T-cell (primary cell): Measurements from ENCODE around the gene PRCC. TPM values are rescaled to one million over a fixed set of nuclear protein-coding genes. Genes with fewer than 3 reads are reported as not detected.
A peak's percentile ranks its signal among the peaks of the same experiment; 100 is the strongest.

Experiments used
- ATAC-seq, 4 experiments: fragments of 200-7000 bp in 3 of 4; fragments of 150-1000 bp in 1 of 4; cut with Tn5 transposase; replicated peaks in 1 of 4; 1 replicate in 3 of 4; 2 replicates in 1 of 4; pipeline ENCODE4 v1.10.0; 2021; ENCODE audit warnings: moderate library complexity in 3 of 4, mild to moderate bottlenecking in 2 of 4, moderate number of reproducible peaks in 1 of 4
- CTCF ChIA-PET, 2 donors: fragments of 300-600 bp; sonication (Branson Sonifier 250); formaldehyde crosslinking; loops; one replicate each; lab custom pipeline; 2022; ENCODE audit warnings: antibody characterized with exemption in 2 of 2; lab: Charles Lee
- POLR2A ChIA-PET, 2 donors: fragments of 300-600 bp; sonication (Branson Sonifier 250); formaldehyde crosslinking; loops; one replicate each; lab custom pipeline; 2022; ENCODE audit warnings: antibody characterized with exemption in 2 of 2; lab: Charles Lee
- DNase-seq, 35 experiments: peaks; one replicate each; pipeline versions ENCODE4 v3.0.0 to v3.0.0-alpha.2; 2013 to 2023
- H3K27ac ChIP-seq: one replicate; pipeline ENCODE4 v1.5.1; 2013; ENCODE audit warnings: low read length
- H3K27me3 ChIP-seq, 2 experiments: replicated peaks in 1 of 2; 1 replicate in 1 of 2; 2 replicates in 1 of 2; pipeline versions ENCODE4 v1.6.1 to v1.7.0; 2013; ENCODE audit warnings: low read length in 1 of 2, mixed read lengths in 1 of 2; ENCODE audit not compliant: control insufficient read depth in 2 of 2, insufficient read depth in 2 of 2; ENCODE audit errors: extremely low read depth in 1 of 2
- H3K36me3 ChIP-seq, 2 donors: 1 replicate in 1 of 2; 2 replicates in 1 of 2; pipeline versions ENCODE4 v1.6.1 to v1.7.0; 2013; ENCODE audit warnings: low read length in 1 of 2; ENCODE audit not compliant: control insufficient read depth in 2 of 2, insufficient read depth in 1 of 2; ENCODE audit errors: extremely low read depth in 1 of 2
- H3K4me1 ChIP-seq, 2 experiments: 1 replicate in 1 of 2; 2 replicates in 1 of 2; pipeline versions ENCODE4 v1.6.1 to v1.7.0; 2013; ENCODE audit warnings: low read length in 2 of 2, mixed read lengths in 1 of 2; ENCODE audit not compliant: insufficient read depth in 2 of 2, control insufficient read depth in 1 of 2; ENCODE audit errors: extremely low read depth in 1 of 2
- H3K4me3 ChIP-seq, 2 donors: 1 replicate in 1 of 2; 2 replicates in 1 of 2; pipeline versions ENCODE4 v1.5.1 to v1.7.0; 2013; ENCODE audit warnings: mild to moderate bottlenecking in 2 of 2, low read length in 1 of 2, moderate library complexity in 1 of 2; ENCODE audit not compliant: control insufficient read depth in 1 of 2; ENCODE audit errors: extremely low read depth in 1 of 2
- H3K9me3 ChIP-seq: 2 replicates; pipeline ENCODE4 v1.7.0; 2013
- H3K27ac Mint-ChIP-seq, 2 donors: one replicate each; pipeline ENCODE4 v1.8.0; 2020 to 2021; ENCODE audit warnings: mild to moderate bottlenecking in 2 of 2, mixed read lengths in 2 of 2
- H3K27me3 Mint-ChIP-seq, 2 donors: one replicate each; pipeline ENCODE4 v1.8.0; 2021 to 2022; ENCODE audit warnings: mixed read lengths in 2 of 2
- H3K36me3 Mint-ChIP-seq: one replicate; pipeline ENCODE4 v1.8.0; 2021; ENCODE audit warnings: mixed read lengths
- H3K4me1 Mint-ChIP-seq, 3 donors: one replicate each; pipeline ENCODE4 v1.8.0; 2020 to 2022; ENCODE audit warnings: mixed read lengths in 3 of 3, mild to moderate bottlenecking in 1 of 3
- H3K4me3 Mint-ChIP-seq, 3 donors: one replicate each; pipeline ENCODE4 v1.8.0; 2020 to 2022; ENCODE audit warnings: mild to moderate bottlenecking in 3 of 3, mixed read lengths in 3 of 3, moderate library complexity in 3 of 3
- H3K9me3 Mint-ChIP-seq, 3 donors: one replicate each; pipeline ENCODE4 v1.8.0; 2020 to 2022; ENCODE audit warnings: mixed read lengths in 3 of 3
- WGBS: methylation state at CpG from one replicate; pipeline ENCODE4 v1.1.5; 2013; ENCODE audit warnings: missing lambda C conversion rate; ENCODE audit not compliant: insufficient coverage; 5-methylcytosine and 5-hydroxymethylcytosine counted together
- total RNA-seq, 35 experiments: library from RNA in 6 of 35; stranded (reverse) in 6 of 35; fragments of 120-200 nt in 1 of 35; gene quantifications; one replicate each; pipeline versions ENCODE4 v1.2.1 to v1.2.4 and lab custom pipeline; 2013 to 2026

The PRCC gene
- total RNA-seq, 5 donors from 2014 or later (not counting 1 experiment from before 2014, with no cell fraction given) = 55.3 to 67.7 (median 65.4) TPM

GRCh38 chr1:156785458-156785857 is 18.1 kb downstream of the PRCC start:
- WGBS = 100% methylated on average over 1 of the region's 6 CpGs
- ChIA-PET CTCF (interaction anchor here in 1 of 2 donors (1.2 kb wide), 1 partner anchor 29 kb away, joined by 5 read pairs; no protein-coding TSS in a partner anchor), POLR2A (no interaction called here)
- peaks cover 6 to 25% (median 22%) of the 10 kb centered on the region in 3 donors for H3K4me1 Mint-ChIP-seq
- H3K36me3 ChIP-seq = peaks cover 0 to 46% of the 10 kb centered on the region in 2 donors
- no peaks in the 10 kb centered on the region for H3K9me3 Mint-ChIP-seq
- no peaks in the 10 kb centered on the region for H3K27me3 Mint-ChIP-seq
- no peaks in the 10 kb centered on the region for H3K4me1 ChIP-seq
- H3K27ac ChIP-seq = no peak overlapping the region
- H3K36me3 Mint-ChIP-seq = peaks cover 44% of the 10 kb centered on the region
- H3K4me3 Mint-ChIP-seq = no peak overlapping the region
- H3K27ac Mint-ChIP-seq = no peak overlapping the region
- H3K4me3 ChIP-seq = no peak overlapping the region
- ATAC-seq (no peak), DNase-seq (no peak)
- H3K9me3 ChIP-seq = no peaks in the 10 kb centered on the region
- H3K27me3 ChIP-seq = no peaks in the 10 kb centered on the region

GRCh38 chr1:156786640-156787039 is 19.3 kb downstream of the PRCC start:
- peaks cover 0 to 56% of the 10 kb centered on the region in 2 donors for H3K36me3 ChIP-seq
- H3K27me3 Mint-ChIP-seq = no peaks in the 10 kb centered on the region
- no peak overlapping the region for H3K27ac Mint-ChIP-seq
- no peaks in the 10 kb centered on the region for H3K4me1 ChIP-seq
- POLR2A ChIA-PET = no interaction called here
- CTCF ChIA-PET = no interaction called here
- H3K27ac ChIP-seq = no peak overlapping the region
- no peaks in the 10 kb centered on the region for H3K27me3 ChIP-seq
- H3K4me3 ChIP-seq = no peak overlapping the region
- WGBS = 60% methylated on average over 5 of the region's 10 CpGs
- peak in 1 of 35 experiments; percentile 12 for DNase-seq
- no peaks in the 10 kb centered on the region for H3K9me3 Mint-ChIP-seq
- no peak for ATAC-seq
- peaks cover 4 to 16% (median 14%) of the 10 kb centered on the region in 3 donors for H3K4me1 Mint-ChIP-seq
- H3K36me3 Mint-ChIP-seq = peaks cover 45% of the 10 kb centered on the region
- no peak overlapping the region for H3K4me3 Mint-ChIP-seq
- no peaks in the 10 kb centered on the region for H3K9me3 ChIP-seq

- no peak for DNase-seq
- peaks cover 0 to 62% of the 10 kb centered on the region in 2 donors for H3K36me3 ChIP-seq
These were observed 20.8 kb downstream of the PRCC start for GRCh38 chr1:156788136-156788535.

GRCh38 chr1:156789621-156790318 is 22.4 kb downstream of the PRCC start:
- H3K27ac ChIP-seq = no peak overlapping the region
- ATAC-seq (no peak), DNase-seq (no peak)
- Mint-ChIP-seq H3K27ac (peak overlapping the region; percentile 3 to 8), H3K9me3 (no peaks in the 10 kb centered on the region), H3K27me3 (no peaks in the 10 kb centered on the region), H3K4me3 (no peak overlapping the region), H3K4me1 (peaks cover 0 to 11% (median 6%) of the 10 kb centered on the region in 3 donors), H3K36me3 (peaks cover 53% of the 10 kb centered on the region)
- 100% methylated on average over 2 of the region's 4 CpGs for WGBS
- no peaks in the 10 kb centered on the region for H3K27me3 ChIP-seq
- no peaks in the 10 kb centered on the region for H3K4me1 ChIP-seq
- no peaks in the 10 kb centered on the region for H3K9me3 ChIP-seq
- POLR2A ChIA-PET = no interaction called here
- H3K4me3 ChIP-seq = no peak overlapping the region
- H3K36me3 ChIP-seq = peaks cover 1 to 67% of the 10 kb centered on the region in 2 donors
- CTCF ChIA-PET = interaction anchor here in 1 of 2 donors (1.9 kb wide), 1 partner anchor 49 kb away, joined by 4 read pairs; no protein-coding TSS in a partner anchor

More at GRCh38 chr1:156788136-156788535, 20.8 kb downstream of the PRCC start:
- CTCF ChIA-PET = interaction anchor here in 1 of 2 donors (1.9 kb wide), 1 partner anchor 50 kb away, joined by 4 read pairs; no protein-coding TSS in a partner anchor
- POLR2A ChIA-PET = interaction anchor here in 1 of 2 donors (0.6 kb wide), 2 partner anchors 34 to 82 kb away, joined by 4 to 6 read pairs; no protein-coding TSS in a partner anchor
- Mint-ChIP-seq H3K4me3 (no peak overlapping the region), H3K36me3 (peaks cover 44% of the 10 kb centered on the region), H3K9me3 (no peaks in the 10 kb centered on the region), H3K27ac (no peak overlapping the region), H3K4me1 (peaks cover 0 to 11% (median 6%) of the 10 kb centered on the region in 3 donors), H3K27me3 (no peaks in the 10 kb centered on the region)
- H3K4me3 ChIP-seq = no peak overlapping the region
- no peaks in the 10 kb centered on the region for H3K9me3 ChIP-seq
- ATAC-seq = no peak
- no peaks in the 10 kb centered on the region for H3K27me3 ChIP-seq
- H3K4me1 ChIP-seq = no peaks in the 10 kb centered on the region
- no peak overlapping the region for H3K27ac ChIP-seq
- WGBS = no CpG with 5 or more reads among the region's 2 CpGs

GRCh38 chr1:156794506-156795373 is 27.4 kb downstream of the PRCC start:
- no peak overlapping the region for H3K27ac ChIP-seq
- no peak overlapping the region for H3K4me3 Mint-ChIP-seq
- ATAC-seq (no peak), DNase-seq (no peak)
- H3K4me1 Mint-ChIP-seq = peaks cover under 1 to 6% (median 2%) of the 10 kb centered on the region in 3 donors
- H3K27me3 Mint-ChIP-seq = no peaks in the 10 kb centered on the region
- ChIA-PET POLR2A (interaction anchor here in 1 of 2 donors (0.6 kb wide), 1 partner anchor 92 kb away, joined by 3 read pairs; no protein-coding TSS in a partner anchor), CTCF (interaction anchor here (0.7 to 1.4 kb wide), 2 partner anchors 32 to 66 kb away, joined by 5 to 7 read pairs; partner anchors contain the start of gene NTRK1 (in 1 of the 2))
- no peak overlapping the region for H3K4me3 ChIP-seq
- no peaks in the 10 kb centered on the region for H3K4me1 ChIP-seq
- H3K27ac Mint-ChIP-seq = no peak overlapping the region
- H3K9me3 Mint-ChIP-seq = no peaks in the 10 kb centered on the region
- H3K27me3 ChIP-seq = no peaks in the 10 kb centered on the region
- H3K36me3 Mint-ChIP-seq = peaks cover 57% of the 10 kb centered on the region
- no peaks in the 10 kb centered on the region for H3K9me3 ChIP-seq
- WGBS = 78% methylated on average over 3 of the region's 7 CpGs
- peaks cover 14 to 87% of the 10 kb centered on the region in 2 donors for H3K36me3 ChIP-seq

- DNase-seq (no peak), ATAC-seq (no peak)
- no peaks in the 10 kb centered on the region for H3K9me3 ChIP-seq
- no peak overlapping the region for H3K27ac Mint-ChIP-seq
- H3K4me1 Mint-ChIP-seq = peaks cover 0 to 6% (median 2%) of the 10 kb centered on the region in 3 donors
- POLR2A ChIA-PET = interaction anchor here in 1 of 2 donors (0.6 kb wide), 1 partner anchor 91 kb away, joined by 3 read pairs; no protein-coding TSS in a partner anchor
- peaks cover 0 to 2% of the 10 kb centered on the region in 2 experiments for H3K4me1 ChIP-seq
- WGBS = 98% methylated on average over 5 of the region's 5 CpGs
- H3K27me3 ChIP-seq = no peaks in the 10 kb centered on the region
- no peaks in the 10 kb centered on the region for H3K9me3 Mint-ChIP-seq
- H3K27ac ChIP-seq = no peak overlapping the region
- H3K4me3 ChIP-seq = no peak overlapping the region
- no peak overlapping the region for H3K4me3 Mint-ChIP-seq
- peaks cover 56% of the 10 kb centered on the region for H3K36me3 Mint-ChIP-seq
- no peaks in the 10 kb centered on the region for H3K27me3 Mint-ChIP-seq
- H3K36me3 ChIP-seq = peaks cover 14 to 91% of the 10 kb centered on the region in 2 donors
- CTCF ChIA-PET = interaction anchor here (0.6 to 6.3 kb wide), 7 partner anchors 31 to 174 kb away, joined by 5 to 57 read pairs (median 5); partner anchors contain the start of genes NTRK1 (in 2 of the 2) and INSRR (in 1 of the 2)
These were observed 28.0 kb downstream of the PRCC start for GRCh38 chr1:156795374-156795733.
